K562 treated with DMSO at 1 percent for 4 hours (cell line): ENCODE data around the gene ACTL8. TPM values are rescaled to one million over a fixed set of nuclear protein-coding genes. Genes with fewer than 3 reads are reported as not detected.

Source experiments
- total RNA-seq: library from RNA; unstranded; fragments of 300-600 nt; gene quantifications from 2 replicates; pipeline ENCODE4 v1.2.3, GENCODE V29; 2022; ENCODE audit not compliant: insufficient read depth

Gene ACTL8, protein sequence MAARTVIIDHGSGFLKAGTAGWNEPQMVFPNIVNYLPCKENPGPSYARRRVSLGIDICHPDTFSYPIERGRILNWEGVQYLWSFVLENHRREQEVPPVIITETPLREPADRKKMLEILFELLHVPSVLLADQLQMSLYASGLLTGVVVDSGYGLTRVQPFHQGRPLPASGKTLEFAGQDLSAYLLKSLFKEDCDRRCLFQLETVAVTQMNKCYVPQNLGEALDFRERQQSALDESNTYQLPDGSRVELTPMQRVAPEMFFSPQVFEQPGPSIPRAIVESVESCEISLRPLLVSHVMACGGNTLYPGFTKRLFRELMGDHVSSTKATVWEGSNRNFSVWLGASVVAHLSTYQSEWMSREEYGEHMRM
- total RNA-seq: not detected in 2 replicates

DNA sequence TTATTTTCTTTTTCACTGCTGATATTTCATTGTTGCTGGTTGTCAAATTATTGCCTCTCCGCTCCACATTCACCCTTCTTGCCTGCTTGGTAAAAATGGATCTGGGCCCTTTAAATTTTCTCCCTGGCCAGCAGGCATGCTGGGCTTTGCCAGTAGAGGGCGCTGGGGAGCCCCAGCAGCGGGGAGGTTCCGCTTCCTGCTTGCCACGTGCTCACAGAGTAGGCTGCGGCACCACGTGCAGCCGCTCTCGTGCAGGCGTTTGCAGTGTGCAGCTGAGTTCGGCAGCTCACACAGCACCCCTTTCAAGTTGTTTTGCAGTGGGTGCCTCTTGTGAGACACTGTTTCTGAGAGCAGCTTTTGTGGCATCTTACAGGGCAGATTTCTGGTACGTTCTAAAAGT lies at the start of gene ACTL8:
TSS of gene ACTL8 (plus strand) at position 214 of the 400 bp plus-strand sequence. CDS start 67,676 bp downstream, outside the sequence.

Other genes with a start within 250 kb of the ACTL8 start
- gene ARHGEF10L, start 215.6 kb upstream of the ACTL8 start, total RNA-seq: not detected in 2 replicates